Neural progenitor cell (in vitro differentiated cells): ENCODE results near the gene RAD51B.

Experiments
- CTCF ChIP-seq: fragments of 200-600 bp; sonication (generic); IDR thresholded peaks from 2 replicates; pipeline ENCODE4 v1.5.1; 2017; ENCODE audit warnings: antibody characterized with exemption, mild to moderate bottlenecking
- EZH2 ChIP-seq: fragments of 200-600 bp; sonication (generic); IDR thresholded peaks from 2 replicates; pipeline ENCODE4 v1.6.1; 2017; ENCODE audit warnings: antibody characterized with exemption, mild to moderate bottlenecking, moderate library complexity
- EZH2phosphoT487 ChIP-seq: fragments of 200-600 bp; sonication (generic); IDR thresholded peaks from 2 replicates; pipeline ENCODE4 v1.6.1; 2017; ENCODE audit warnings: antibody characterized with exemption

GRCh38 chr14:68630611-68631393 is 811.2 kb downstream of the RAD51B start:
- no peak for TF ChIP-seq CTCF
- TF ChIP-seq EZH2phosphoT487 = no peak
- TF ChIP-seq EZH2 = no peak
